ENCODE results near the gene FAM168A. TPM values are rescaled to one million over a fixed set of nuclear protein-coding genes. Genes with fewer than 3 reads are reported as not detected.

The FAM168A gene
- total RNA-seq, 4 donors from 2014 or later: 22.2 to 35.7 (median 30.4) TPM

GRCh38 chr11:73564903-73565302, 33.0 kb downstream of the FAM168A start:
- Histone ChIP-seq H3K4me3 (no peak overlapping the region), H3K4me1 (no peaks in the 10 kb centered on the region), H3K27ac (no peak overlapping the region), H3K36me3 (peaks cover 0 to 4% (median 0%) of the 10 kb centered on the region in 3 donors), H3K9me3 (no peaks in the 10 kb centered on the region), H3K27me3 (no peaks in the 10 kb centered on the region)
- TF ChIP-seq, protein P1, sequence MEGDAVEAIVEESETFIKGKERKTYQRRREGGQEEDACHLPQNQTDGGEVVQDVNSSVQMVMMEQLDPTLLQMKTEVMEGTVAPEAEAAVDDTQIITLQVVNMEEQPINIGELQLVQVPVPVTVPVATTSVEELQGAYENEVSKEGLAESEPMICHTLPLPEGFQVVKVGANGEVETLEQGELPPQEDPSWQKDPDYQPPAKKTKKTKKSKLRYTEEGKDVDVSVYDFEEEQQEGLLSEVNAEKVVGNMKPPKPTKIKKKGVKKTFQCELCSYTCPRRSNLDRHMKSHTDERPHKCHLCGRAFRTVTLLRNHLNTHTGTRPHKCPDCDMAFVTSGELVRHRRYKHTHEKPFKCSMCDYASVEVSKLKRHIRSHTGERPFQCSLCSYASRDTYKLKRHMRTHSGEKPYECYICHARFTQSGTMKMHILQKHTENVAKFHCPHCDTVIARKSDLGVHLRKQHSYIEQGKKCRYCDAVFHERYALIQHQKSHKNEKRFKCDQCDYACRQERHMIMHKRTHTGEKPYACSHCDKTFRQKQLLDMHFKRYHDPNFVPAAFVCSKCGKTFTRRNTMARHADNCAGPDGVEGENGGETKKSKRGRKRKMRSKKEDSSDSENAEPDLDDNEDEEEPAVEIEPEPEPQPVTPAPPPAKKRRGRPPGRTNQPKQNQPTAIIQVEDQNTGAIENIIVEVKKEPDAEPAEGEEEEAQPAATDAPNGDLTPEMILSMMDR (IDR thresholded peaks at IDR 0.05): no peak
- no peak for TF ChIP-seq POLR2A (IDR thresholded peaks at IDR 0.05)
- no peak for DNase-seq

DNA sequence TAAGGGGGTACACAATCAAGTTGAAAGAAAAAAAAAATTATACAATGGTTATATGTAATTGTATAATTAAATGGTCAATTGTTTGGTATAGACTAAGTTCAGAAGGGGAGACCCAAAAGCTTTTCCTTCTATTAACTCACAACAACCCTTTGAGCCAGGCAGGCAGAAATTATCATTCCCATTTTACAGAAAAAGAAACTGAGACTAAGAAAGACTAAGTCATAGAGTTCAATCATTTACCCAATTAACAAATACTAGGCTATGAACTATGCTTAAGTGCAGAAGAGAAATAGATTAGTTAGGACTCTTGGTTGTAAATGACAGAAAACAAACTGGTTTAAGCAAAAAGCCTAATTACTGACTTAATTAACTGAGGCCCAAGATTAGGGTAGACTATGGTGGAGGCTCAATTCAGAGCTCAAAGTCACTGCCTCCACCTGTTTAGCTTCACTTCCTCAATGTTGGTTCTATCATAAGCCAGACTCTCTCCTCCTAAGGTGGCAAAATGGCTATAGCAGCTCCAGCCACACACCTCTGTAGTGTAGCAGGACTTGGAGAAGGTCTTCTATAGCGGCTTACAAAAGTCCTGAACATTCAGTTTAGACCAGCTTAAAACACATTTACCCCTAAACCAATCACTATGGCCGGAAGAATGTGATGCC, 34.2 kb downstream of the FAM168A start:
- Histone ChIP-seq H3K9me3 (no peaks in the 10 kb centered on the region), H3K4me1 (no peaks in the 10 kb centered on the region), H3K36me3 (peaks cover 0 to 4% (median 0%) of the 10 kb centered on the region in 3 donors), H3K27me3 (no peaks in the 10 kb centered on the region), H3K27ac (no peak overlapping the region), H3K4me3 (no peak overlapping the region)
- no peak for DNase-seq
- TF ChIP-seq, protein P1 (IDR thresholded peaks at IDR 0.05): no peak
- no peak for TF ChIP-seq POLR2A (IDR thresholded peaks at IDR 0.05)

- H3K27ac ChIP-seq: no peak overlapping the region
- H3K4me3 ChIP-seq: no peak overlapping the region
- H3K4me1 ChIP-seq: no peaks in the 10 kb centered on the region
- no peaks in the 10 kb centered on the region for H3K27me3 ChIP-seq
- TF ChIP-seq, protein P1 (IDR thresholded peaks at IDR 0.05): no peak
- no peak for TF ChIP-seq POLR2A (IDR thresholded peaks at IDR 0.05)
- H3K9me3 ChIP-seq: no peaks in the 10 kb centered on the region
- no peak for DNase-seq
- H3K36me3 ChIP-seq: no peaks in the 10 kb centered on the region
Measured at GRCh38 chr11:73559743-73560142, 38.2 kb downstream of the FAM168A start.

GRCh38 chr11:73556966-73557365, 40.9 kb downstream of the FAM168A start:
- Histone ChIP-seq H3K9me3 (no peaks in the 10 kb centered on the region), H3K27me3 (no peaks in the 10 kb centered on the region), H3K4me3 (no peak overlapping the region), H3K27ac (no peak overlapping the region), H3K36me3 (no peaks in the 10 kb centered on the region), H3K4me1 (no peaks in the 10 kb centered on the region)
- no peak for TF ChIP-seq POLR2A (IDR thresholded peaks at IDR 0.05)
- TF ChIP-seq, protein P1 (IDR thresholded peaks at IDR 0.05): no peak
- no peak for DNase-seq

GRCh38 chr11:73555615-73556014, 42.3 kb downstream of the FAM168A start:
- Histone ChIP-seq H3K9me3 (no peaks in the 10 kb centered on the region), H3K4me1 (no peaks in the 10 kb centered on the region), H3K27me3 (no peaks in the 10 kb centered on the region), H3K4me3 (no peak overlapping the region), H3K36me3 (no peaks in the 10 kb centered on the region), H3K27ac (no peak overlapping the region)
- no peak for DNase-seq
- TF ChIP-seq, protein P1 (IDR thresholded peaks at IDR 0.05): no peak
- TF ChIP-seq POLR2A (IDR thresholded peaks at IDR 0.05): no peak

Data from Peyer's patch (tissue), 4 donors.